NOMO-1 treated with dmso at 0.1 percent for 144 hours (cell line): Measurements from ENCODE around the gene NLK.

Experiments
- DNase-seq: peaks from one replicate; lab custom pipeline; 2025; ENCODE audit not compliant: unreplicated experiment; lab: John Stamatoyannopoulos, UW

The NLK gene

DNA sequence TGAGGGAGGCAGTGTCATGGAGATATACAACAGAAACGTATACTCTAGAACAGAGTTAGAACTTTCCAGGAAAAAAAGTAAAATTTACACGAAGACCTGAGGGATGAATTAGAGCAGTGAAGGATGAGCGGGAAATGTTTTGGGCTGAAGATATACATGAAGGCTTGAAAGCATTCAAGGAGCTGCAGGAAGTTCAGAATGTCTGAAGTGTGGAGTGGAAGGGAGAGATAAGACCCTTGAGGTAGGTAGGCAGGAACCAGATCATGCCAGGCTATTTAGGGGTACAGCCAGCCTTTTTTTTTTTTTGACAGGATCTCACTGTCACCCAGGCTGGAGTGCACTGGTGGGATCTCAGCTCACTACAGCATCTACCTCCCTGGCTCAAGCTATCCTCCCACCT is 3.2 kb upstream of the NLK start:
- DNase-seq, result no peak

DNA sequence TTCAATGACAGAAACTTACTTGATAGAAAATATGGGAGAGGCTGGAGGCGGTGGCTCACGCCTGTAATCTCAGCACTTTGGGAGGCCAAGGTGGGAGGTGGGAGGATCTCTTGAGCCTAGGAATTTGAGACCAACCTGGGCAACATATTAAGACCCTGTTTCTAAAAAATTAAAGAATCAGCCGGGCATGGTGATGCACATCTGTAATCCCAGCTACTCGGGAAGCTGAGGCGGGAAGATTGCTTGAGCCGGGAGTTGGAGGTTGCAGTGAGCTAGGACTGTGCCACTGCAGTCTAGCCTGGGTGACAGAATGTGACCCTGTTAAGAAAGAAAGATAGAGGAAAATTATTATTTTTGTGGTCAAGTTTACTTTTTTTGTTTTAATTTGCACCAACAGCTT is 2.1 kb upstream of the NLK start:
- DNase-seq, result no peak

DNA sequence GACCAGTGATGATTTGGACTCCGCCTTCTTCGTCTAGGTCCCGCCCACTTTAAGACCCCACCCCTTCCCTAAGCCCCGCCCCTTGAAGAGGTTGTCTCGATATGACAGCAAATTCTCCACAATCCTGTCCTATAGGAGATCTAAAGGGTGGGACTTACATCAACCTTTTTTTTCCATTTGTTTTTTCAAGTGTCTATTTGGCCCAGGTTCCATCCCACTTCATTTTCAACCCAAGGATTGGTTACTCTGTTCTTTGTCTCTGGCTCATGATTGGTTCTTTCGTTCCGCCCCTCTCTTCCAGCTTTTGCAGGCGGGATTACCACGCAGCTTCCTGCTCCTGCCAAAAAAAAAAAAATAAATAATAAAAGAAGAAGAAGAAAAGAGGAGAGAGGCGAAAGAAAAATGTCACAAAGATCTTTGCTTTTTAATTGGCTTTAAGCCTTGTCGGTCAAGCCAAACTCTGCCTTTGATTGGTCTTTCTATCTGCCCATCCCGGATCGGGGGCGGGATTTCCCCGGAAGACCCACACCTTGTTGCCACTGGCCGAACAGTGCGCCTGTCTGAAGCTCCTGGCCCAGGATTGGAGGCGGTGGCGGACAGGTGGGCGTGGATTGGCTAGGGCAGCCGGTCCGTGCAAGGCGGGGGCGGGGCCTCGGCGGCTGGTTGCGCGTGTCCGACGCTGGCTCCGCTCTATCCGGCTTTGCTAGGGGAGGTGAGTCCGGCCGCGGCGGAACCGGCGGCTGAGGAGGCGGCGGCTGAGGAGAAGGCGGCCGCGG is 1.2 kb upstream of the NLK start:
- DNase-seq, result peak; percentile 99

DNA sequence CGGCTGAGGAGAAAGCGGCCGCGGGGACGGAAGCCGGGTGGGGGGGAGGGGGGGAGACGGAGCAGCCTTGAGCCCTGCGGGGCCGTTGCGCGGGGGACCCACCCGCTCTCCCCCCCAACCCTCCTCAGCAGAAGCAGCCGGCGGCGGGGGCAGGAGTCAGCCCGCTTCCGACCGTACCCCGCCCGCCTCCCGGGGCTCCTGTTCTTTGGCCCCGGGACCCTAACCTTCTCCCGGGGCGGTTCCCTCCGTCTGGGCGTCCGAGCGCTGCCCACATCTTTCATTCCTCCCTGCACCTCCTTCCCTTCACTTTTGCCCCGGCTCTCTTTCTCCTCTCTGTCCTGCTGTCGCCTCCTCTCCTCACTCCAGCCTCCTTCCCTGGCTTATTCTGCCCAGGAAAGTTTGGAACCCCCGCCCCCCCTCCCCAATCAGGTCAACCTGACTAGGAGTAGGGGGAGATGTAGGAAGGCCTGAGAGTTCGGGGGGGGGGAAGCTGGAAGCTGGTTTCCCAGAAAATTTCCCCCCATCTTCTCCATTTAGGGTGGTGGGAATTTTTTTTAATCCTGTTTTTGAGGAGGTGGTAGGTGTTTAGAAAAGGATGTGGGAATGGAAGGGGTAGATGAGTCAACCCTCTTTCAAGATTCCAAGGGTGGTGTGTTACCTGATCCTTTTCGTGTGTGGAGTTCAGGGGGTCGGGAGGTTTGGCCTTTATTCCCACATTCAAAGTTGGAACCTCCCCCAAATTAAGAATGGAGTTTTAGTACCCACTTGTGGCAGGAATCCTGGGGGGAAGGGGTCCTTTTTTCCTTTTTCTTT is 427 bp upstream of the NLK start:
- no peak for DNase-seq

DNA sequence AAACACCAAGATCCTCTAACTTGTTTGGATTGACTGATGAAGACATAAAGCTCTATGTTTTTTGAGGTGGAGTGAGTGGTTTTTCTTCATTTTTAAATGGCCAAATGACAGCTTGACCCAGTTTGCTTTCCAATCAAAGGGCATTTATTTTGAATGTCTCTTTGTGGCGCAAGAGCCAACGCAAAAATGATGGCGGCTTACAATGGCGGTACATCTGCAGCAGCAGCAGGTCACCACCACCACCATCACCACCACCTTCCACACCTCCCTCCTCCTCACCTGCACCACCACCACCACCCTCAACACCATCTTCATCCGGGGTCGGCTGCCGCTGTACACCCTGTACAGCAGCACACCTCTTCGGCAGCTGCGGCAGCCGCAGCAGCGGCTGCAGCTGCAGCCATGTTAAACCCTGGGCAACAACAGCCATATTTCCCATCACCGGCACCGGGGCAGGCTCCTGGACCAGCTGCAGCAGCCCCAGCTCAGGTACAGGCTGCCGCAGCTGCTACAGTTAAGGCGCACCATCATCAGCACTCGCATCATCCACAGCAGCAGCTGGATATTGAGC is 329 bp downstream of the NLK start:
- no peak for DNase-seq

DNA sequence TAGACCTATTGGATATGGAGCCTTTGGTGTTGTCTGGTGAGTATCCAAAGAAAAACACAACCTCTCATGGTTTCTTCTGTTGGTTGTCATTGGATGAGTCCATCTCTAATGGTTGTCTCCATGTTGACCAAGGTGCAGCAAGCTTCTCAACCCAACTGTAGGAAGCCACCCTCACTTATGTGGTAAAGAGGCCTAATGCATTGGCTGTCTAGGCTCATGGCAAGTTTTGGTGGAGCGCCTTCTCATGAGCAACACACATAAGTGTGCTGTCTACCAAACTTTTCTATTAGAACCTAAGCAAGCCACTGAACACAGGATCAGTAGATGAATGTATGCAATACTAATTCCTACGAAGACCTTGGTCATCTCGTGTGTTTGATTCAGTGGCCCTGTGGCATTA is 819 bp downstream of the NLK start:
- no peak for DNase-seq

DNA sequence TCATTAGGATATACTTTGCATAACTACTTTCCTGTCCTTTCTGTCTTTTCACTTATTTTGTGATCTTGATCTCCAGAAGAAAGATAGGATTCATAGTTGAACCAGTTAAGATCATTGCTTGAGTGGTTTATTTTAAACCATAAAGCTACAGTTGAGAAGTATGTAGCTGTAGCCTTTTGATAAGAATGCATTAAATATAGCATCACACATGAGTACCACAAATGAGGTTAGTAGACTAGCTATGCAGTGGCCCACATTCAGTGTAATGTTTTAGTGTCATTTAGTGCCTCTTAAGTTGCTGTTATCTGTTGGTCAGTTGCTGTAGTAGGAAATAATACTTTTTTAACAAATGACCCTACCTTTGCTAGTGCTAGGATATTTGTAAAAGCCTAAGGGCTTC is 1.3 kb downstream of the NLK start:
- DNase-seq, result no peak

DNA sequence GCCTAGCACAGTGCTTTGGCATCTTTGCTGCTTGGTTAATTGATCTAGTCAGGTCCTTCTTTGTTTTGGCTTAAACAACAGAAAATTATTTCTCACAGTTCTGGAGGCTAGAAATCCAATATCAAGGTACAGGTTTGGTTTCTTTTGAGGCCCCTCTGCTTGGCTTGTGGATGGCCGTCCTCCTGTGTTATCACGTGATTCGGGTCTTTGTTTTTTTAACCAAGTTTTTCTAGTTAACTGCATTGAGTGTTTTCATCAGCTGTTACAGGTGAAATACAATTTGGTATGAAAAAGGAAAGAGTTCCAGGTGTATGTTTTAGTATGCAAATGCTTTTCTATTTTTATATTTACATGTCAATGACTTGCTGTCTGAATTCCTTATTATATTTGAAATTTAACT is 2.8 kb downstream of the NLK start:
- DNase-seq, result no peak

DNA sequence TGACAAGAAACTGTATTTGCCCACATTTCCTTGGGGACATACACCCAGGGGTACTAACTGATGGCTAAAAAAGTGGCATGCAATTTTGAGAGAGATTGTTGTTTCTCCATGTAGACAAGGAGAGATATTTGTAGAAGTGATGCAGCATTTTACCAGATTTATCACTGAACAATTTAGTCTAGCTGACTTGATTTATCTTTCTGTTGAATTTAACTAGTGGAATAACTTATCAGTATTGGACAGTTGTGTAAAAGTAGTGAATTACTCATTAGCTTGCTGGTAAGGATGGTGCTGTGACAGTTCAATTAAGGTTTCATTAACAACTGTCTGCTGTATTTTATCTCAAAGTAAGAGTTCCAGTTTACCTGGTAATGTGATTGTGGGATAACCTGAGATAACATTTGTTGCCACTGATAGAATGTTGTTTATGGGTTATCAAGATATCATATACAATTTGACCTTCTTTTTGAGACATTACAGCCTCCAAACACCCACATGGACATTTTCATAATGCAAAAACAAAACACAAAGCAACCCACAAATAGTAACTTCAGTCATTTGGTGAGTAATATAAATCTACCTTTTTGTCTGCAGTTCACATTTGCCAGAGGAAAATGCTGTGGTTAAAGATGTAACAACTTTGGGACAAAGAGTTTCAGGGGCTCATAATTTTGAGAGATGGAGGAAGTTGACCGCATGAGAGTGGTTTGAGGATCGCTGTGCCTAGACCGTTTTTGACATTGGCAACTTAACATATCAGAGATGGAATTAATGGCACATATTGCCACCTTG is 3.8 kb downstream of the NLK start:
- no peak for DNase-seq

DNA sequence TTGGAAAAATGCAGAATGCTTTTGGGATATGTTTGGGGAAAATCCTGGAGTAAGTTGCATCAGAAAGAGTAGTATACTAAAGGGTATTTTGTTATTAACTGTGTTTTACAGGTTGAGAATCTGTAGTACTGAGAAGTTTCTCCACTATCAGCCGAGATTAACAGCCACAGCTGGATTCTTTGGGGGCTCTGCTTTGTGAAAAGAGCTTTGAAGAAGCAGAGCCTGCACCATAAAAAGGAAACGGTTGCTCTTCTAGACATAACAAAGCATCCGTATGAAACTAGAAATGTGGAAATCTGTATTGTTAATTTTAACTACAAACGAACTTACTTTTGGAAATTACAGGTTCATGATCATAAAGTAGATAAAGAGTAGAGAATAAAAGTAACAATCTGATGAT is 5.3 kb downstream of the NLK start:
- DNase-seq, result no peak

DNA sequence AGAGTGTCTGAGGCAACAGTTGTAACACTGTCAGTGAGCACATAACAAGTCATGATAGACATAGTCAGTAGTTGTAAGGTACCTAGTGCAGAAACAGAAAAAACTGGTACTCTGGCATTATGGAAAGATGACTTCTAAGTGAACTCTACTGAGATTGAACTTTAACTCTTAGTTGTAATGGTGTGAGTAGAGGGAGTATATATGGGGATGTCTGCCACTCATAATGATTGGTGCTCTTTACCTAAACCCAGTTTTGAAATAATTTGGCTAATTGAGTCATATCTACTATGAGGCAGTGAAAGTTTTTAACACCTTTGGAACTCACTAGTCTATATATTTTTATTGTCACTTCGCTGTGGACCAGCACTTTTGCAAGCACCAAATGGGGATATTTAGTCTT is 6.6 kb downstream of the NLK start:
- no peak for DNase-seq

DNA sequence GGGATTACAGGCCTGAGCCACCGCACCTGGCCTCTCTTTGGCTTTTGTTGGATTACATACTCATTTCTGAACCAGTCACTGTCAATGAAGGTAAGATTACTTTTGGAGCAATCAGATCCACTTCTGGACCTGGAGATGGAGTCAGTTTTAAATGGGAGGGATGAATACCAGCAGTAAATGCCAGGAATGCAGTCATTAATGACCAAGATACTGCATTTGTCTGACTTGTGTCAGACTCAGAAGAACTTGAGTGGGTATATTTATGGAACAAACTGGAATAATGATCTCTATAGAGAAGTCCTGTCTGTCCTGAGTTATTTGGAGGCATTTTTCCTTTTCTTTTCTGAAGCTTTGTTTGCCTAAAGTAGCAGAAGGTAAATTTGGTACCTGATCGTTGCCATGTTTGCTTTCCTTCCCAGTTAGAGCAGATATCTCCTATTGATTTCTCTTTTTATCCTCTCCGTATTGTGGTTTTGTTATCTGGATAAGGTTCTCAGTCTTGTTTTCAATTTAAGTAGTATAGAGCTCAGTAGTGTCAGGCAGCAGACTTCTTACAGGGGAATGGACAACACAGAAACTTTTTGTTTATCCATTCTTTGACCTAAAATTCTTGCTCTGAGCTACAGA is 10.7 kb downstream of the NLK start:
- no peak for DNase-seq

DNA sequence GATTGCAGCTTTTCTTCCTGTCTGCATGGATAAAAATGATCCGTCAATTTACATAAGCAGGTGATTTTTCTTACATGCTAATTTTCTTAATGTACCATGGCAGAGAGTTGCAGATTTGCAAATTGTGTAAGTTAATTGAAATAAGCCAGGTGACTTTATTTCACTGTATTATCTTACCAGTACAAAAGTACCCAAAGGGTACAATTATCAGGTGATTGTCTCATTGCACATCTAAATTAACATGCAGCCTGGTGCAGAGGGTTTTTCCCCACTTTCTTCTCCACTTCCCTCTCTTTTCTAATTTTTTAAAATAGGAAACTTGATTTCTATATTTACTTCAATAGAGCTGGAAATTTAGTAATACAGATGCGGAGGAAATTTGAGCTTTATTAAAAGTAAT is 11.2 kb downstream of the NLK start:
- no peak for DNase-seq

DNA sequence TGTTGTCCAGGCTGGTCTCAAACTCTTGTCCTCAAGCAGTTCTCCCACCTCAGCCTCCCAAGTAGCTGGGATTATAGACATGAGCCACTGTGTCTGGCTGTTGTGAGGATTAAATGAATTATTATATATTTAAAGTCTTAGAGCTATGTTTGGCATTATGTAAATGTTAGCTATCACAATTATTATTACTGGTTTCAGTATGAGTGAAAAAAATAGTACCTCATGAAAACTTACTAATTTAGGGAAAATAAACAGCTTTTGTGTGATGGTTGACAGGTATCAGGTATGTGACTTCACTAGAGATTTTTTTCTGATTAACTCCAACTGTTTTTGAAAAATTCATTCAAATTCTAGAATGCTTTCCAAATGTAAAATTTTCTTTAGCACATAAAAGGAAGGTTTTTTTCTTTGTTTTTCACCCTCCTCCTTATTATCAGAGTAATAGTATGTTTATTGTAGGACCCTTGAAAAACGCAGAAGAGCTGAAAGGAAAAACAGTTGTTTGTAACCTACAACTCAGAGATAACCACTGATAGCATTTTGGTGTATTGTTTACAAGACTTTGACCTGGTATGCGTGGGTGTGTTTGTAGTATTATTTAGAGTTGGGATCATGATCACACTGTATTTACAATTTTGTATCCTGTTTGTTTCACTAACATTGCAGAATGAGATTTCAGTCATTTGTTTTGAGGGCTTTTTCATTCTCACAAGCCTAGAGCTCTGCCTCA is 13.2 kb downstream of the NLK start:
- DNase-seq, result no peak

DNA sequence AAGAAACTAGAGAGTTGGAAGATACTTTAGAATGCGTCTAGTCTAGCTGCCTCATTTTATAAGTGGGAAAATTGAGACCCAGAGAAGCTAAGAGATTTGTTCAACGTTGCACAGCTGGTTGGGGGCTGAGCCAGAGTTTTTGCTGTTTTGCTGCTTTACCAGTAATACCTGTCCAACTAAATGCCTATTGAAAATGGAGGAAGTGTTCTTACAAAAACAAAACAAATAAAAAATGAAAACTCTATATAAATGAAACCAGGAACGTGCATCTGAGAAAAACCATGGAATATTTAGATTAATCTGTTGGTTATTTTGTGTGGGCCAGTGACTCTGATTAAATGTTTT is 13.8 kb downstream of the NLK start:
- DNase-seq, result no peak

DNA sequence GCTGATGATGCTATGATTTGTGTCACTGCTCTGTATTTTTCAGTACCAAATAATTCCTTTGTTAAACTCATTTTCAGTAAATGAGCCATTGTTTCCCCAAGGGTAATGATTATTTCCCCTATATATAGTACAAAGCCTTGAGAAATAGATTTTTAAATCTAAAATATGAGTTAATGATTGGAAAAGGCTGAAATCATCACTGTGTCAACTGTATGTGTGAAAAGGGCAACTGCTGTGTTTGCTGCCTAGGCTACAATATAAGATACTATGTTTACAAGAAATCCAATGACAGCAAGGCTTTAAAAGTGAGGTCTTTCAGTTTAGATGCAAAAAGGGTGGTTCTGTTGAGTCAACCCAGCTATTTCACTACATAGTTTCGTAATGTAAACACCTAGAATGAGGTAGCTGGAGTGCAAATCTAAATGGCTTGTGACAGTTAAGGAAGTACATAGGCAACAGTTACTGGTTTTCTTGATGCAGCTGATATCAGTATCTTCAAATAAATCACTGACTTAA is 15.3 kb downstream of the NLK start:
- DNase-seq, result peak; percentile 44

DNA sequence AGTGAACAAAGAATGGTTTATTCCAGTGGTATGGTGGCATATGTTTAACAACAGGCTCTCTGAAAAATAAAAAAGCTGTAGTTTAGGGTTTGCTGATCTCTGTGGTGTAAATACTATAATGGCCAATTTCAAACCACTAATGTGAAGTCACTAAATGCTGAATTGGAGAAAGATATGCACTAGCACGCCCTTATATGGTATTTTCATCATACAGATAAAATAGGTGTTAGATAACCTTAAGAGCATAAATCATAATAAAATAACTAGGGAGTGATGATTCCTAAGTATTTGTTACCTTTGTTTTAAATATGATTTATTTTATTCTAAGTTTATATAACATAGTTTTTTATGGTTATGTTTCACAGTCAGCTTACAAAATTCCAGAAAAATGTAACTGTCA is 17.2 kb downstream of the NLK start:
- no peak for DNase-seq

DNA sequence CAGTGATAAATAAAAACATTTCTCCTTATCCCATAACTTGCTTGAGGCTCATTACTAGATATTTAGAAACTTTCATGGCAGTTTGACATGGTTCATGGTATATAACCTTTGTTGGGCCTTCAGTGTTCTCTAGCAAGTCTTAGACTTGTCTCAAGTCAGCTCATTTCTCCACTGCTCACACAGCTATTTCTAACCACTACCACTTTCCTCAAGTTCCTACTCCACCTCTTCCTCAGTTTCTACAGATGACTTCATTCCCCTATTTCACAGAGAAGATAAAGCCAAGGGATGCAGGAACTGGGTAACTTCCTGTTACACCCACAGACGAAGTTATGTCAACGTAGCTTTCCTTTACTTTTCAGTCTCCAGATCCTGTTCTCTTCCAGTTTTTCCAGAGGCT is 23.2 kb downstream of the NLK start:
- DNase-seq, result no peak

DNA sequence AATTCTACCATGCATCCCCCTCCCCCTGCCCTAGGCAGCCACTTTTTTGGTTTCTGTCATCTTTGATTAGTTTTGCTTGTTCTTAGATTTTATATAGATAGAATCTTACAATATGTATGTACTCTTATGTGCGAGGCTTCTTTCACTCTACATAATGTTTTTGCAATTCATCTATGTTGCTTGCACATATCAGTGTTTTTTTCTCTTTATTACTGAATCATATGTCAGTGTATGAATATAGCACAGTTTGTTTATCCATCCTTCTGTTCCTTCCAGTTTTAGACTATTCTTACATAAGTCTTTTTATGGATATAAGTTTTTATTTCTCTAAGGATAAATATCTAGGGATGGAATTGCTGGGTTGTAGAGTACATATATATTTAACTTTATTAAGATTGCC is 26.6 kb downstream of the NLK start:
- no peak for DNase-seq

DNA sequence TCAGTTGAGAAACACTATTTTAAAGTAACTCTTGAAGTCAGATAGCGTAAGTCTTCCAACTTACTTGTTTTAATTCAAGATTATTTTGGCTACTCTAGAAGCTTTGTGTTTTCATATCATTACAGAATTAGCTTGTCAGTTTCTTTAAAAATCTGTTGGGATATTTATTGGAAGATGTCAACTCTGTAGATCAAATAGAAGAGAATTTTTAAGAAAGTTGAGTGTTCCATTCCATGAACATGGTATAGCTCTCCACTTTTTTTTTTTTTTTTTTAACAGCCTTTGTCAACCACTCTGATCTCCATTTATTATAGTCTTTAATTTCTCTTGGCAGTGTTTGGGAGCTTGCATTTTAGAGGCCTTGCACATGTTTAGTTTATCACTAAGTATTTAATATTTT is 28.7 kb downstream of the NLK start:
- DNase-seq, result no peak
